VCaP (cell line): ENCODE results near the gene ISG15.
"Not testable (repeated sequence)": the region's sequence is repeated elsewhere in the genome, so short reads cannot be mapped to it uniquely, and the experiment has no call there.

ENCODE experiments used
- H3K27ac ChIP-seq: fragments of 450-650 bp; 2 replicates; pipeline ENCODE4 v1.5.1; 2017
- CTCF ChIP-seq: fragments of 450-650 bp; conservative IDR thresholded peaks from 2 replicates; pipeline ENCODE4 v1.5.1; 2017; ENCODE audit warnings: mild to moderate bottlenecking, moderate library complexity

Gene ISG15

GRCh38 chr1:1051127-1051810, 38.0 kb downstream of the ISG15 start:
- H3K27ac ChIP-seq, result no peak overlapping the region
- no peak for TF ChIP-seq CTCF

DNA sequence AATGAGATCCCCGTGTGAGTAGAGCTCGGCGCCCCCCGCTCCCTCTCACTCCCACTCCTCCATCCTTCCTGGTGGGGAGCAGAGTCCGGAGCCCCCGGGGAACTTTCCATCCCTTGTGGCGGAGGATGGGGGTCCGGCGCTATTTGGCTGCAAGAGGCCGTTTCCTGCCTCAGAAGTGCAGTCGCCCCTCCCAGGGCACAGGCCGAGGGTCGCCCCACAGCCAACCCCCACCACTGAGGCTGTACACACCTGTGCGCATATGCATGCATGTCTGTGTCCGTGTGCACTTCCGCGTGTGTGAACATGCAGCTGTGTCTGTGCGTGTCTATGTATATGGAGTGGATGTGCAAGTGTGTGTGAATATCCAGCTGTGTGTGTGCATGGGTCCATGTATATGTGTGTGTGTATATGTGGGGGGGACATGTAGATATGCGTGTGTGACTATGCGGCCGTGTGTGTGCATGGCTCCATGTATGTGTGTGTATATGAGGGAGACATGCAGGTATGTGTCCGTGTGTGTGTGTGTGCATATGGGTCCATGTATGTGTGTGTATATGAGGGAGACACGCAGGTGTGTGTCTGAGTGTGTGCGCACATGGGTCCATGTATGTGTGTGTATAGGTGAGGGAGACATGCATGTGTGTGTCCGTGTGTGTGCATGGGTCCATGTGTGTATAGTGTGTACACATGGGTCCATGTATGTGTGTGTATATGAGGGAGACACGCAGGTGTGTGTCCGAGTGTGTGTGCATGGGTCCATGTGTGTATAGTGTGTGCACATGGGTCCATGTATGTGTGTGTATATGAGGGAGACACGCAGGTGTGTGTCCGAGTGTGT, 38.9 kb downstream of the ISG15 start:
- TF ChIP-seq CTCF, result no peak

DNA sequence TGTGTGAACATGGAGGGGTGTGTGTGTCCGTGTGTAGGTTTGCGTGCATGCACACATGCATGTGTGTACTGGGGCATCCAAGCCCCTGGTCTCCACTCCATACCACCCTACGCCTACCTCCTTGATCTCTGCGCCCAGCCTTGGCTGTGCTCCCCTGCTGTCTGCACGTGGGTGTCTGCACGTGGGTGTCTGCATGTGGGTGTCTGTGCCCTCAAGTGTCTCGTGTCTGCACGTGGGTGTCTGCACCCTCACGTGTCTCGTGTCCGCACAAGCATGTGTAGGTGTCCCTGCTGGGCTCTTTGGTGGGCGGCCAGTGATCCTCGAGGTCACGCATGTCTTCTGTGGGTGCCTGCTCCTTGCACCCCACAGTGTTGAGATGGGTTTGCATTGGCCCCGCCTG, 39.7 kb downstream of the ISG15 start:
- no peak overlapping the region for H3K27ac ChIP-seq
- no peak for TF ChIP-seq CTCF

More for the DNA sequence above, 38.9 kb downstream of the ISG15 start:
- H3K27ac ChIP-seq, result no peak overlapping the region

DNA sequence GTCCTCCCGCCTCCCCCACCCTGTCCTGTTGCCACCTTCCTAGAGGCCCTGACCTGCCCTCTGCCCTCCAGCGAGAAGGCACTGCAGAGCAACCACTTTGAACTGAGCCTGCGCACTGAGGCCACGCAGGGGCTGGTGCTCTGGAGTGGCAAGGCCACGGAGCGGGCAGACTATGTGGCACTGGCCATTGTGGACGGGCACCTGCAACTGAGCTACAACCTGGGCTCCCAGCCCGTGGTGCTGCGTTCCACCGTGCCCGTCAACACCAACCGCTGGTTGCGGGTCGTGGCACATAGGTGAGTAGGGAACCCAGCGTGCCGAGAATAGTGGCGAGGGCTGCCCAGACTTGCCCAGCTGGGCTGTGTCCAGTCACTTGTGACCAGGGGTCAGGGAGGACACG, 40.4 kb downstream of the ISG15 start:
- no peak overlapping the region for H3K27ac ChIP-seq
- TF ChIP-seq CTCF, result no peak

DNA sequence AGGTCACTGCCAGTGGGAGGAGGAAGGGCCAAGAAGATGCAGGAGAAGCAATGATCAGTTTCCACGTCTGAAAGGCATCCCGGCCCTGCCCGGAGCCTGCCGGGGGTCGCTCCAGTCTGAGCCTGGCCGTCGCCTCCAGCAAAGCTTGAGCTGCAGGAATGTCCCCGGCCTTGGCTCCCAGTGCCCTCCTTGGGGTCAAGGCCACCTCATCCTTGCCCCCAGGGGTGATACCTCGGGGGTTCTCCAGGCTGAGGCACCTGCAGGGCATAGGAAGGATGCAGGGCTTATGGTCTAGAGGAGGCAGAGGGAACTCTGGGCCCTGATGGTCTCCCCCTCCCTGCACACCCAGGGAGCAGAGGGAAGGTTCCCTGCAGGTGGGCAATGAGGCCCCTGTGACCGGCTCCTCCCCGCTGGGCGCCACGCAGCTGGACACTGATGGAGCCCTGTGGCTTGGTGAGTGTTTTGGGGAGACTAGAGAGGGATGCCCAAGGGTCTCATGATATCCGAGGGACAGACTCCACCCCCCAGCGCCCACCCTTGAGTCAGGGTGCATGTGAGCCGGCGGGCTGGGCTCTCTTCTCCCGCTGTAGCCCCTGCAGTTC, 40.9 kb downstream of the ISG15 start:
- no peak overlapping the region for H3K27ac ChIP-seq
- TF ChIP-seq CTCF, result no peak

DNA sequence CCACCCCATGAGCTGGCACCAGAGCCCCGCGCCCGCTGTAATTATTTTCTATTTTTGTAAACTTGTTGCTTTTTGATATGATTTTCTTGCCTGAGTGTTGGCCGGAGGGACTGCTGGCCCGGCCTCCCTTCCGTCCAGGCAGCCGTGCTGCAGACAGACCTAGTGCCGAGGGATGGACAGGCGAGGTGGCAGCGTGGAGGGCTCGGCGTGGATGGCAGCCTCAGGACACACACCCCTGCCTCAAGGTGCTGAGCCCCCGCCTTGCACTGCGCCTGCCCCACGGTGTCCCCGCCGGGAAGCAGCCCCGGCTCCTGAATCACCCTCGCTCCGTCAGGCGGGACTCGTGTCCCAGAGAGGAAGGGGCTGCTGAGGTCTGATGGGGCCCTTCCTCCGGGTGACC, 41.7 kb downstream of the ISG15 start:
- TF ChIP-seq CTCF, result no peak
- no peak overlapping the region for H3K27ac ChIP-seq

- no peak for TF ChIP-seq CTCF
- no peak overlapping the region for H3K27ac ChIP-seq
These were observed 42.8 kb downstream of the ISG15 start for GRCh38 chr1:1055841-1056736.

DNA sequence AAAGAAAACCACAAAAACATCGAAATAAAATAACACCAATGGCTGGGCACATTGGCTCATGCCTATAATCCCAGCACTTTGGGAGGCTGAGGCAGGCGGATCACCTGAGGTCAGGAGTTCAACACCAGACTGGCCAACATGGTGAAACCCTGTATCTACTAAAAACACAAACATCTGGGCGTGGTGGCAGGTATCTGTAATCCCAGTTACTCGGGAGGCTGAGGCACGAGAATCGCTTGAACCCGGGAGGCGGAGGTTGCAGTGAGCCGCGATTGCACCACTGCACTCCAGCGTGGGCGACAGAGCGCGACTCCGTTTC, 44.4 kb downstream of the ISG15 start:
- H3K27ac ChIP-seq, result not testable (repeated sequence)
